Naive thymus-derived CD8-positive, alpha-beta T cell (primary cell): Measurements from ENCODE around the gene ADAMTS17. TPM values are rescaled to one million over a fixed set of nuclear protein-coding genes. Genes with fewer than 3 reads are reported as not detected.
"Not testable (repeated sequence)": the region's sequence is repeated elsewhere in the genome, so short reads cannot be mapped to it uniquely, and the experiment has no call there.

Source experiments
- ATAC-seq, 2 donors: fragments of 150-1000 bp; cut with Tn5 transposase in 1 of 2; sonication (Bioruptor Pico), chemical (Tn5 transposase) in 1 of 2; 1 replicate in 1 of 2; 2 replicates in 1 of 2; pipeline ENCODE4 v1.10.0; 2021; ENCODE audit warnings: mild to moderate bottlenecking in 2 of 2, moderate library complexity in 2 of 2
- POLR2A ChIA-PET: fragments of 350-600 bp; sonication (Branson Sonifier 250); formaldehyde crosslinking; loops from one replicate; lab custom pipeline; 2021; ENCODE audit warnings: antibody characterized with exemption; lab: Charles Lee
- DNase-seq, 10 donors: peaks; one replicate each; pipeline versions ENCODE4 v3.0.0 to v3.0.0-alpha.2; 2020 to 2022
- H3K27ac Mint-ChIP-seq, 10 donors: one replicate each; pipeline ENCODE4 v1.8.0; 2020 to 2022; ENCODE audit warnings: mild to moderate bottlenecking in 10 of 10, mixed read lengths in 10 of 10, moderate library complexity in 4 of 10, inconsistent platforms in 1 of 10
- H3K27me3 Mint-ChIP-seq, 5 donors: one replicate each; pipeline ENCODE4 v1.8.0; 2021 to 2022; ENCODE audit warnings: mixed read lengths in 5 of 5
- H3K36me3 Mint-ChIP-seq, 3 donors: one replicate each; pipeline ENCODE4 v1.8.0; 2020 to 2022; ENCODE audit warnings: mixed read lengths in 3 of 3, mild to moderate bottlenecking in 2 of 3, inconsistent platforms in 1 of 3
- H3K4me1 Mint-ChIP-seq, 4 donors: one replicate each; pipeline ENCODE4 v1.8.0; 2021 to 2022; ENCODE audit warnings: mixed read lengths in 4 of 4
- H3K4me3 Mint-ChIP-seq, 10 donors: one replicate each; pipeline ENCODE4 v1.8.0; 2020 to 2022; ENCODE audit warnings: mild to moderate bottlenecking in 10 of 10, mixed read lengths in 10 of 10, moderate library complexity in 6 of 10, inconsistent platforms in 1 of 10
- H3K9me3 Mint-ChIP-seq, 9 donors: one replicate each; pipeline ENCODE4 v1.8.0; 2020 to 2022; ENCODE audit warnings: mixed read lengths in 9 of 9, mild to moderate bottlenecking in 3 of 9, inconsistent platforms in 1 of 9, moderate library complexity in 1 of 9
- polyA plus RNA-seq, 3 donors: library from polyadenylated mRNA; unstranded; fragments of 300-500 nt; fragmentation: Illumina TruSeq; gene quantifications; one replicate each; pipeline ENCODE4 v1.2.3, GENCODE V29; 2021
- total RNA-seq, 8 experiments: library from RNA in 2 of 8; stranded (reverse) in 2 of 8; gene quantifications; one replicate each; pipeline ENCODE4 v1.2.3 and lab custom pipeline; 2021 to 2026

The ADAMTS17 gene
- total and polyA plus RNA-seq, 5 experiments from 2014 or later: 0.20 to 4.6 (median 1.8) TPM

DNA sequence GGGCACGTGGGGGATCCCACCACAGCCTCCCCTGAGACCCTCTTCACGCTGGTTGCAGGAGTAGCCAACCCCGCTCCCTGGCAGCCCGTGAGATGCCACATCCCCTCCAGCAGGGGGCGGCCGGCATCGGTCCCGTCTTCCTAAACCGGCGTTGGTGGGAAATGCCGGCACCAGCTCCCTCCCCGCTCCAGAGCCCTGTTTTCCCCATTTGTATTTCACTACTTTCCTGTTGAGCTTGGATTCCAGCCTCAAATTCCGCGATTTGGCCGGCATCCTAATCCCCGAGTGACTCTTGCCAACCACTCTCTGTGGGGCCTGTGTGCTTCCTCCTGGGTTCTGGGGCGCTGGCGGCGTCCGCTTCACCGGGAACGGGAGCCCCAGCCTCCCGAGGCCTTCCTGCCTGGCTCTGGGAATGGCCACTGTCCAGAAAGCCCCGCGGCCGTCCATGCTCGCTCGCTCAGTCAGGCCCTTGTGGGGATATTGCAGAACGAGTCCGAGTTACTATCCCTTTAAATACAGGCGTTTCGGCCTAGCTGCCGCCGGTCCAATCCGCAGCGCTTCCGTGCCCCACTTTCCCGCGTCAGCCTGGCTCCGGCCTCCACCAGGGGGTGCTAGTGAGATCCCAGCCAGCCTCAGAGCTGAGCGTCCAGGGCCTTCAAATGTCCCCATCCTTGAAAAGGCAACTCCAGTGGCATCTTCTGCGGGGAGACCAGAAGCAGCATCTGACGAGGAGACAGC is 8.1 kb upstream of the ADAMTS17 start:
- Mint-ChIP-seq H3K9me3 (no peaks in the 10 kb centered on the region), H3K27ac (peak overlapping the region; percentile 77 to 97 (median 90)), H3K36me3 (no peaks in the 10 kb centered on the region), H3K4me1 (peaks cover 9 to 13% (median 11%) of the 10 kb centered on the region in 4 donors), H3K27me3 (peaks cover 11 to 29% (median 16%) of the 10 kb centered on the region in 5 donors), H3K4me3 (peak overlapping the region; percentile 88 to 97 (median 92))
- ATAC-seq (peak; percentile 95 to 97), DNase-seq (peak; percentile 71 to 91 (median 82))
- POLR2A ChIA-PET: interaction anchor here (0.6 to 2.6 kb wide), 11 partner anchors 9 to 617 kb away, joined by 3 to 16 read pairs (median 4); partner anchors contain the start of genes LINS1 and LYSMD4

DNA sequence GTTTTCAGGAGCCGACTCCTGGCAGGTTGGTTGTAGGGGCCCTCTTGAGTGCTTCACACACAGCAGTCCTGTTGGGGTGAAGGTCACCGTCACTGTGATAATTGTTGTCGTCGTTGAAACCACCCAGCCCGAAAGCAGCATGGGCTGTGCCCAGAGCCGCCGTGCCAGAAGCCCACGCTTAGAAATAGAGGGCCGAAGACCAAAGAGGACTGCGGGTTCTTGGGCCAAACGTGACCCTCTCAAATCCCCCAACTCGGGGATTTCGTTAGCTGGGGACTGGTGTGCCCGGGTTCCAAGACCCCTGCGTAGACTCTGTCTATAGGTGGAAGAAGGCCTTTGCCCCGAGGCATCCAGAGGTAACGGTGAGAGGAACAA is 7.5 kb upstream of the ADAMTS17 start:
- no peak for ATAC-seq
- no peak for DNase-seq
- Mint-ChIP-seq H3K36me3 (no peaks in the 10 kb centered on the region), H3K27me3 (peaks cover 11 to 23% (median 14%) of the 10 kb centered on the region in 5 donors), H3K27ac (peak overlapping the region in 4 of 10 donors; percentile 32 to 90 (median 86)), H3K9me3 (no peaks in the 10 kb centered on the region), H3K4me1 (peaks cover 9 to 13% (median 11%) of the 10 kb centered on the region in 4 donors), H3K4me3 (peak overlapping the region; percentile 88 to 97 (median 92))
- POLR2A ChIA-PET: interaction anchor here (1.2 to 2.6 kb wide), 5 partner anchors 9 to 421 kb away, joined by 4 to 16 read pairs (median 5); no protein-coding TSS in a partner anchor

DNA sequence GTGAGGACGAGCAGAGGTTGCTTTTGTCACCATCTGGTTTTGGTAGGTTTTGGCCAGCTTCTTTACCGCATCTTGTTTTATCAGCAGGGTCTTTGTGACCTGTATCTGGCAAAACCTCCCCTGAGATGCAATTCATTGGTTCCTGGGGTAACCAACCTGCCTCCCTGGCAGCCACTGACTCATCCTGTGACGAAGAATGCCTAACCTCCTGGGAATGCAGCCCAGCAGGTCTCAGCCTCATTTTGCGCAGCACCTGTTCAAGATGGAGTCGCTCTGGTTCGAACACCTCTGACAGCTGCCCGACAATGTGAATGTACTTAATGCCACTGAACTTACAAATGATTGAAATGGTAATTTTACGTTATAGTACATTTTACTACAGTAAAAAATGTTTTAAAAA is 6.8 kb upstream of the ADAMTS17 start:
- Mint-ChIP-seq H3K4me1 (peaks cover 9 to 13% (median 11%) of the 10 kb centered on the region in 4 donors), H3K27me3 (peaks cover 9 to 16% (median 12%) of the 10 kb centered on the region in 5 donors), H3K9me3 (no peaks in the 10 kb centered on the region), H3K4me3 (peak overlapping the region in 7 of 10 donors; percentile 41 to 93 (median 90)), H3K36me3 (no peaks in the 10 kb centered on the region), H3K27ac (no peak overlapping the region)
- POLR2A ChIA-PET: interaction anchor here (1.2 kb wide), 1 partner anchor 9 kb away, joined by 3 read pairs; no protein-coding TSS in a partner anchor
- no peak for DNase-seq
- ATAC-seq: no peak

DNA sequence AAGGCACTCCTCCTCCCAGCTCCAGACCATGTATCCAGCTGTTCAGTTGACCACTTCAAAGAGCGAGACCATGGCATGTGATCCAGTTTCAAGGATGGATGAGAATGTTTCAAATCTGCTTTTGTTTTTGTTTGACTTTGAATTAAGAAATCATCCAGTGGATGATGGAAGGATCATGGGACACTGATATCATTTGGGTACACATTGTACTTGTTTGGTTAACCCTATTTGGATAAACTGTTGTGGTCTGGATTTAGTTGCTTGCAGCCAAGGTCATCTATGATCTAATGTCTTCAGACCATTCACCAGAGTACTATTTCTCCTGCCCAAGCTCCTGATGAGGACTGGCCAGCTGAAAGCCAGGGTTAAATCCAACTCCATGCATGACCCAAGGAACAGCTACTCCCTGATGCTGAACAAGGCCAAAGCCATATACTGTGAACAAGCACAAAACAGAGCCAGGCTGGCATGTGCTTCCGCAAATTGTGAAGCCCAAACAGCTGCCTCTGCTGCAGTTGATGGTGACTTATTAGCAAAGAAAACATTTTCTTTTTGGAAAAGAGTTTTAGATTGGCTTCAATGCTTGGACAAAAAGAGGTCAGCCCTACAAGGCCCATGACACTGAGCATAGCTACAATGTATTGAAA is 5.2 kb upstream of the ADAMTS17 start:
- ATAC-seq (no peak), DNase-seq (no peak)
- Mint-ChIP-seq H3K9me3 (no peaks in the 10 kb centered on the region), H3K4me3 (no peak overlapping the region), H3K4me1 (peaks cover 9 to 14% (median 12%) of the 10 kb centered on the region in 4 donors), H3K27ac (no peak overlapping the region), H3K27me3 (peaks cover 2 to 7% (median 6%) of the 10 kb centered on the region in 5 donors), H3K36me3 (no peaks in the 10 kb centered on the region)
- POLR2A ChIA-PET: no interaction called here

DNA sequence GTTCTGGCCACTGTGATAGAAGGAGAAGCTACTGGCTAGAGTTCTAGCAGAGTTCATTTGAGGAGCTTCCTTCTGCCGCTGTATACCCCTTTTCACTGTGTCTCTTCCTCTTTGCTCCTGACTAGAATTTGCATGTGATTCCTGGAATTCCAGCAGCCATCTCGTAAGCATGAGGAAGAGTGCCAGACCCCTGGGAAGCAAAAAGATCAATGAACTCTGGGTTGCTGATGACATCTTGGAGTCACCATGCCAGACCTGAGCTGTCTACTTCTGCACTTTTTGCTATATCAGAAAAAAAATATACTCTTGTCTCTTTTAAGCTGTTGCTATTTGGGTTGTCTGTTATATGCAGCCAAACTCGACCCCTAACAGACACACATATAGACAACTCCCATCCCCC is 3.7 kb upstream of the ADAMTS17 start:
- ATAC-seq (no peak), DNase-seq (no peak)
- POLR2A ChIA-PET: interaction anchor here (0.6 kb wide), 1 partner anchor 774 kb away, joined by 3 read pairs; no protein-coding TSS in a partner anchor
- no peaks in the 10 kb centered on the region for H3K9me3 Mint-ChIP-seq
- H3K36me3 Mint-ChIP-seq: no peaks in the 10 kb centered on the region
- no peak overlapping the region for H3K4me3 Mint-ChIP-seq
- peaks cover 7 to 15% (median 11%) of the 10 kb centered on the region in 4 donors for H3K4me1 Mint-ChIP-seq
- peak overlapping the region in 1 of 10 donors; percentile 32 for H3K27ac Mint-ChIP-seq
- no peaks in the 10 kb centered on the region for H3K27me3 Mint-ChIP-seq

DNA sequence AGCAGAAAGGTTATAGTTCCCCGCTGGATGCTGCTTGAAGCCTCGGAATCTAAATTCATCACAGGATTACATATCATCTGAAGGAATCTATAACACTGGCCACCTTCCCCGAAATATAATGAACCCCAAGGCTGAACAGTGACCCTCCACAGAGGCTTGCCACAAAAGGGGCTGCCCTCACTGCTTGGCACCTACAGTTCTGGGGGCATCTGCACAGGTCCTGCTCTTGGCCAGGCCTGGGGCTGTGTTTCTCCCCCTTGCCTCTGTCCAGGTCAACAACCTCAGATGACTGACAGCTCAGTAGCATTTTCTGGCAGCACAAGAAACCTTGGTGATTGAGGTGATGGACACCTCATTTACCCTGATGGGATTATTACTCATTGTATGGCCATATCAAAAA is 1.5 kb upstream of the ADAMTS17 start:
- POLR2A ChIA-PET: no interaction called here
- peak overlapping the region in 1 of 10 donors; percentile 78 for H3K27ac Mint-ChIP-seq

DNA sequence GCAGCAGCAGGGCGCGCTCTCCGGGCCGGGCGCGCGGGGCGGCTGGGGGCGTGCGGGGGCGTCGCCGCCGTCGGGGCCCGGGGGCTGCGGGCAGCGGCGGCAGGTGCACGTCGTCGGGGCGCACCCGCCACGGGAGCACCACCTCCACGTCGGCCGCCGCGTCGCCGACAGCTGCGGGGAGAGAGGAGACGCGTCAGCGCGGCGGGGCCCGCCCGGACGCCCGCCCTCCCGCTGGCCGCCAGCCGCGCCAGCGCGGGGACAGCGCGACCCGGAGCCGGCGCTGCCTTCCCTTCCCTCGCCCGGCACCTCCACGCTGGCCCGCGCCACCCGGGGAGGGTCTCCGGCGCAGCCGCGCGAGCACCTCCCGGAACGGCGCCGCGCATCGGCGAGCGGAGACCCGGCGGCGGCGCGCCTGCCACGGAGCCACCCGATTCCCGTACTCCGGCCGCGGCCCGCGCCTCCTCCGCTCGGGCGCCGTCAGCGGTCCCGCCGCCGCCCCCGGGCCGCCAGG is 481 bp downstream of the ADAMTS17 start:
- Mint-ChIP-seq H3K27me3 (peaks cover 0 to 13% (median 5%) of the 10 kb centered on the region in 5 donors), H3K27ac (no peak overlapping the region), H3K9me3 (no peaks in the 10 kb centered on the region), H3K4me3 (peak overlapping the region in 7 of 10 donors; percentile 58 to 88 (median 72)), H3K36me3 (peaks cover 0 to 2% (median 0%) of the 10 kb centered on the region in 3 donors), H3K4me1 (peaks cover 11 to 27% (median 23%) of the 10 kb centered on the region in 4 donors)
- ATAC-seq: peak; percentile 26 to 31
- POLR2A ChIA-PET: interaction anchor here (1.0 to 1.4 kb wide), 4 partner anchors 8 to 413 kb away, joined by 4 to 8 read pairs (median 6); no protein-coding TSS in a partner anchor
- DNase-seq: peak in 3 of 10 donors; percentile 35 to 47 (median 42)

More for the DNA sequence above, 1.5 kb upstream of the ADAMTS17 start:
- ATAC-seq (no peak), DNase-seq (no peak)
- Mint-ChIP-seq H3K36me3 (no peaks in the 10 kb centered on the region), H3K27me3 (peaks cover 0 to 8% (median 0%) of the 10 kb centered on the region in 5 donors), H3K9me3 (no peaks in the 10 kb centered on the region), H3K4me3 (peak overlapping the region in 3 of 10 donors; percentile 7 to 29 (median 10)), H3K4me1 (peaks cover 12 to 21% (median 16%) of the 10 kb centered on the region in 4 donors)

DNA sequence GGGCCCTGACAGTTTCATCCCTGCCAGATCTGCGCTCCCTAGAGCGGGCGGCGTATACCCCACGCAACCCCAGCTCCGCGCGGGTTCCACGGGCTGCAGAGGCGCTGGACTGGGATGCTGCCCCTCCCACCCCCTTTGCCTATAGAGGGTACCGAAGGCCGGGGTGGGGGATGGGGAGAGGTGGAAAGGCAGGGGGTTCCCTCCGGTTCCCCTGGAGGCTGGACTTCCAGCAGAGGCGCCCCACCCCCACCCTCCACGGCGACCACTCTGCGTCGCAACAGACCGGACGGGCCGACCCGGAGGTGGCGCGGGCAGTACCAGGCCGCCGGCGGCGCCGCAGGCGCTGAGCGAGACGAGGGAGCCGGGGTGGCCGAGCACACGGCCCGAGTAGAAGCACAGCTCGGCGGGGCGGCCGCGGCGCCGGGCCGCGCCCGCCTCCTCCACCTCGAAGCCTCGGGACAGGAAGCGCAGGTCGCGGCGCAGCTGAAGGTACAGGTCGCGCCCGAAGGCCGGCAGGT is 995 bp downstream of the ADAMTS17 start:
- Mint-ChIP-seq H3K9me3 (no peaks in the 10 kb centered on the region), H3K36me3 (peaks cover 0 to 2% (median 2%) of the 10 kb centered on the region in 3 donors), H3K27me3 (peaks cover 0 to 13% (median 5%) of the 10 kb centered on the region in 5 donors), H3K4me1 (peaks cover 11 to 32% (median 25%) of the 10 kb centered on the region in 4 donors), H3K27ac (peak overlapping the region in 6 of 10 donors; percentile 35 to 76 (median 68)), H3K4me3 (peak overlapping the region; percentile 56 to 90 (median 78))
- POLR2A ChIA-PET: interaction anchor here (1.0 to 1.4 kb wide), 4 partner anchors 9 to 412 kb away, joined by 4 to 8 read pairs (median 6); no protein-coding TSS in a partner anchor
- peak in 1 of 10 donors; percentile 36 for DNase-seq
- peak in 1 of 2 donors; percentile 13 for ATAC-seq

DNA sequence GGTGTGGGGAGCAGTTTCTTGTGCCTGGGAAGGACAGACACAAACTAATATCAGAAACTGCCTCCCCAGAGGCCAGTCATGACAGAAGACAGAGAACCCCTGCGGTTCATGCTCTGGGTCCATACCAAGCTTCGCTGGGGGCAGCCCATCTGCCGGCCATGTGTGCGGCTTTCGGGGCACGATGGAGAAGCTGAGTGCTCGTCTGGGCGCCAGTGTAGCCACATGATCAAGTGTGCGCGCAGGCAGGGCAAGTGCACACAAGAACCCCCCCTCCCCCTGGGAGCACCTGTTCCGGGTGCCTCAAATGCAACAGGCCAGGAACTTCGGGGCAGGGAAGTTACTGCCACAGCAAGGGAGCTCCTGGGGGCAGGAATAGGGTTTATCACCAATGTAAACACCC is 1.8 kb downstream of the ADAMTS17 start:
- POLR2A ChIA-PET: interaction anchor here (1.0 to 1.4 kb wide), 5 partner anchors 9 to 411 kb away, joined by 4 to 8 read pairs (median 5); no protein-coding TSS in a partner anchor
- Mint-ChIP-seq H3K9me3 (no peaks in the 10 kb centered on the region), H3K4me3 (peak overlapping the region; percentile 39 to 90 (median 77)), H3K36me3 (peaks cover 0 to 3% (median 2%) of the 10 kb centered on the region in 3 donors), H3K27ac (peak overlapping the region in 4 of 10 donors; percentile 40 to 71 (median 60)), H3K27me3 (peaks cover 1 to 18% (median 5%) of the 10 kb centered on the region in 5 donors), H3K4me1 (peaks cover 15 to 40% (median 32%) of the 10 kb centered on the region in 4 donors)
- ATAC-seq: no peak
- no peak for DNase-seq

DNA sequence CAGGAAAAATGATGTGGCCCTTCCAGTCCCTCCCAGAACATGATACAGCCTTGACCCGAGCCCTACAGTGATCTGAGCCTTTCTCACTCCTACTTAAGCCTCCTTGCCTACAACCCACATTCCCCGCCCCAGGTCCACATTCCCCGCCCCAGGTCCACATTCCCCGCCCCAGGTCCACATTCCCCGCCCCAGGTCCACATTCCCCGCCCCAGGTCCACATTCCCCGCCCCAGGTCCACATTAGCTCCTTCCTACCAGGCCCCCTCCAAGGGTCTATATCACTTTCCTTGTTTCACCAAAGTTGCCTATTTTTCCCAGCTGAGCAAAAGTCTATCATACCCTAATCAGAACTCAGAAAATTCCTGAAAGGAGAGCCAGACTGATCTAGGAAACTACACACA is 2.3 kb downstream of the ADAMTS17 start:
- Mint-ChIP-seq H3K4me3 (peak overlapping the region; percentile 71 to 86 (median 83)), H3K27me3 (peaks cover 2 to 23% (median 5%) of the 10 kb centered on the region in 5 donors), H3K4me1 (peaks cover 20 to 45% (median 38%) of the 10 kb centered on the region in 4 donors), H3K27ac (peak overlapping the region in 3 of 10 donors; percentile 46 to 74 (median 56))
- POLR2A ChIA-PET: interaction anchor here (0.9 to 1.8 kb wide), 7 partner anchors 9 to 411 kb away, joined by 3 to 20 read pairs (median 4); partner anchors contain the start of genes ASB7 and LINS1
- DNase-seq, H3K9me3 Mint-ChIP-seq, ATAC-seq, H3K36me3 Mint-ChIP-seq: not testable (repeated sequence)

DNA sequence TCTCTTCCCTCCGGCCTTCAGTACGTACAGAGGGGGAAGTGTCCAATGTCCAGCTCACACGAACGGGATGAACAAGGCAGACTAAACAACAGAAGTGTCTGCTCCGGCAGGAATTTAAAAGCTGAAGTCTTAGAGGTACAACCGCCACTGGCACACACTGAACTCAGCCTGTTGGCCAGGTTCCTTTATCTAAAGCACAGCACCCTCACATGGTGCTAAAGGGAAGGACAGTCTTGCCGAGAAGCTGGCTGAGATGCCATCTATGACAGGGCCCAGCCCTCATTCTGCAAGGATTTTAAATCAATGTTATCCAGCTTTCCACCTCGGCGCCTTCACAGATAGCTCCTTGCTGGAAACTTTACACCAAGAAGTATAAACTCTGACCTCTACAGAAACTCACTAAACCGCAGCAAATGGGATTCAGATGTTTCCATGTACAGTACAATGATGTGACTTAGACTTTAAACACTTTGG is 2.8 kb downstream of the ADAMTS17 start:
- POLR2A ChIA-PET: interaction anchor here (0.9 to 1.8 kb wide), 7 partner anchors 9 to 410 kb away, joined by 3 to 20 read pairs (median 4); partner anchors contain the start of genes ASB7 and LINS1
- peak; percentile 27 to 86 (median 73) for DNase-seq
- H3K4me3 Mint-ChIP-seq: peak overlapping the region; percentile 50 to 86 (median 83)
- peaks cover 2 to 27% (median 5%) of the 10 kb centered on the region in 5 donors for H3K27me3 Mint-ChIP-seq
- no peaks in the 10 kb centered on the region for H3K9me3 Mint-ChIP-seq
- peaks cover 22 to 50% (median 42%) of the 10 kb centered on the region in 4 donors for H3K4me1 Mint-ChIP-seq
- H3K36me3 Mint-ChIP-seq: peaks cover 0 to 3% (median 2%) of the 10 kb centered on the region in 3 donors
- peak overlapping the region in 9 of 10 donors; percentile 7 to 75 (median 56) for H3K27ac Mint-ChIP-seq
- peak; percentile 58 to 64 for ATAC-seq
